GM12878 (cell line): ENCODE measurements around the gene NAA38. TPM values are rescaled to one million over a fixed set of nuclear protein-coding genes. Genes with fewer than 3 reads are reported as not detected.
A peak's percentile ranks its signal among the peaks of the same experiment; 100 is the strongest.
"Not testable (repeated sequence)": the region's sequence is repeated elsewhere in the genome, so short reads cannot be mapped to it uniquely, and the experiment has no call there.

Experiments
- ATAC-seq: fragments of 200-7000 bp; cut with Tn5 transposase; 3 replicates; pipeline ENCODE4 v1.9.1; 2020; ENCODE audit warnings: mild to moderate bottlenecking, moderate library complexity
- BruUV-seq: library from RNA; stranded (reverse); fragments of 400-500 nt; replicated peaks from 2 replicates; lab custom pipeline; 2021; lab: Mats Ljungman, UMichigan
- CTCF ChIA-PET: fragments of 300-600 bp; sonication (Branson Sonifier 250); formaldehyde crosslinking; extraction: SDS; loops from one replicate; lab custom pipeline; 2021; ENCODE audit warnings: inconsistent platforms; lab: Yijun Ruan, JAX
- POLR2A ChIA-PET: fragments of 350-600 bp; formaldehyde crosslinking; extraction: SDS; loops from one replicate; lab custom pipeline; 2021; ENCODE audit warnings: inconsistent platforms; lab: Charles Lee
- RAD21 ChIA-PET: fragments of 300-600 bp; sonication (Branson Sonifier 250); formaldehyde crosslinking; loops from one replicate; lab custom pipeline; 2023; ENCODE audit warnings: antibody characterized with exemption; ENCODE audit not compliant: unreplicated experiment; lab: Charles Lee
- SMC1A ChIA-PET: fragments of 300-600 bp; sonication (Branson Sonifier 250); formaldehyde crosslinking; loops from one replicate; lab custom pipeline; 2023; ENCODE audit not compliant: unreplicated experiment, uncharacterized antibody; lab: Charles Lee
- DNase-seq: peaks from one replicate; pipeline ENCODE4 v3.0.0-alpha.2; 2011; ENCODE audit warnings: low read depth, low spot score
- FAIRE-seq: peaks from 3 replicates; lab custom pipeline; 2011; peaks lifted over from hg19 to GRCh38; lab: Jason Lieb, UNC
- H2AFZ ChIP-seq: 2 replicates; pipeline ENCODE4 v1.6.0; 2011; ENCODE audit warnings: low read depth, low read length, control low read depth; ENCODE audit not compliant: control insufficient read depth
- H3K27ac ChIP-seq: 2 replicates; pipeline ENCODE4 v1.5.1; 2011; ENCODE audit warnings: control low read depth; ENCODE audit not compliant: control insufficient read depth, insufficient read depth
- H3K27me3 ChIP-seq, 2 experiments: replicated peaks in 1 of 2; 2 replicates each; pipeline versions ENCODE4 v1.6.0 to v1.6.1; 2011; ENCODE audit warnings: low read length in 1 of 2; ENCODE audit not compliant: control insufficient read depth in 2 of 2, insufficient read depth in 2 of 2
- H3K36me3 ChIP-seq, 2 experiments: 2 replicates each; pipeline ENCODE4 v1.5.1; 2011; ENCODE audit warnings: low read length in 1 of 2; ENCODE audit not compliant: control insufficient read depth in 2 of 2, insufficient read depth in 2 of 2
- H3K4me1 ChIP-seq: 2 replicates; pipeline ENCODE4 v1.6.1; 2011; ENCODE audit warnings: mild to moderate bottlenecking, low read length, moderate library complexity, mixed read lengths; ENCODE audit not compliant: control insufficient read depth, insufficient read depth
- H3K4me2 ChIP-seq: 2 replicates; pipeline ENCODE4 v1.6.0; 2011; ENCODE audit warnings: control low read depth; ENCODE audit not compliant: control insufficient read depth, insufficient read depth
- H3K4me3 ChIP-seq: fragments of 200-600 bp; sonication (generic); 2 replicates; pipeline ENCODE4 v1.5.1; 2016
- H3K79me2 ChIP-seq: 2 replicates; pipeline ENCODE4 v1.6.0; 2011; ENCODE audit warnings: low read length; ENCODE audit not compliant: control insufficient read depth, insufficient read depth
- H3K9ac ChIP-seq: 2 replicates; pipeline ENCODE4 v1.8.0; 2011; ENCODE audit warnings: low read length, control low read depth, mixed read lengths; ENCODE audit not compliant: control insufficient read depth, insufficient read depth
- H3K9me3 ChIP-seq: replicated peaks from 3 replicates; pipeline ENCODE4 v1.5.1; 2011; ENCODE audit warnings: mild to moderate bottlenecking, low read length; ENCODE audit not compliant: control insufficient read depth, insufficient read depth
- H4K20me1 ChIP-seq: 2 replicates; pipeline ENCODE4 v1.6.0; 2011; ENCODE audit not compliant: control insufficient read depth, insufficient read depth
- CTCF ChIP-seq, 3 experiments: IDR thresholded peaks in 2 of 3; conservative IDR thresholded peaks in 1 of 3; 2 replicates each; pipeline ENCODE4 v1.5.1; 2011; ENCODE audit warnings: low read depth in 3 of 3, low read length in 3 of 3, mild to moderate bottlenecking in 3 of 3, control low read depth in 2 of 3, moderate library complexity in 2 of 3, inconsistent platforms in 1 of 3, mixed read lengths in 1 of 3; ENCODE audit not compliant: control insufficient read depth in 2 of 3, insufficient read depth in 1 of 3; ENCODE audit errors: extremely low read depth in 1 of 3
- FOXM1 ChIP-seq: IDR thresholded peaks from 2 replicates; pipeline ENCODE4 v1.6.1; 2012; ENCODE audit warnings: low read depth, mild to moderate bottlenecking, inconsistent platforms, low read length, moderate library complexity
- HDGF ChIP-seq: fragments of 450-650 bp; IDR thresholded peaks from 2 replicates; pipeline ENCODE4 v1.6.1; 2016; ENCODE audit warnings: antibody characterized with exemption
- JUND ChIP-seq: IDR thresholded peaks from 2 replicates; pipeline ENCODE4 v1.6.1; 2012; ENCODE audit warnings: low read depth, mild to moderate bottlenecking, low read length, improper control_type of control experiment, moderate library complexity
- MEF2A ChIP-seq: IDR thresholded peaks from 2 replicates; pipeline ENCODE4 v1.6.1; 2011; ENCODE audit warnings: low read depth, mild to moderate bottlenecking, low read length, moderate library complexity; ENCODE audit not compliant: insufficient read depth
- NBN ChIP-seq: fragments of 450-650 bp; IDR thresholded peaks from 2 replicates; pipeline ENCODE4 v1.6.1; 2016
- RAD21 ChIP-seq: IDR thresholded peaks from 2 replicates; pipeline ENCODE4 v1.6.1; 2011; ENCODE audit warnings: mild to moderate bottlenecking, low read depth, low read length, moderate library complexity; ENCODE audit not compliant: insufficient read depth
- SMAD5 ChIP-seq: IDR thresholded peaks from 2 replicates; pipeline ENCODE4 v1.6.1; 2016; ENCODE audit warnings: antibody characterized with exemption, low read depth
- SMC3 ChIP-seq: IDR thresholded peaks from 2 replicates; pipeline ENCODE4 v1.6.1; 2011; ENCODE audit warnings: low read length, improper control_type of control experiment, borderline replicate concordance
- SPI1 ChIP-seq: IDR thresholded peaks from 2 replicates; pipeline ENCODE4 v1.6.1; 2011; ENCODE audit warnings: low read depth, mild to moderate bottlenecking, low read length, moderate library complexity, borderline replicate concordance; ENCODE audit not compliant: insufficient read depth
- YY1 ChIP-seq: IDR thresholded peaks from 2 replicates; pipeline ENCODE4 v1.6.1; 2011; ENCODE audit warnings: low read depth, mild to moderate bottlenecking, low read length
- ZNF384 ChIP-seq: IDR thresholded peaks from 2 replicates; pipeline ENCODE4 v1.6.1; 2012; ENCODE audit warnings: low read depth, mild to moderate bottlenecking, low read length, improper control_type of control experiment, borderline replicate concordance
- WGBS: methylation state at CpG from one replicate; pipeline ENCODE4 v1.1.6; 2016; ENCODE audit warnings: low lambda C conversion rate; ENCODE audit not compliant: insufficient replicate concordance, insufficient coverage; ENCODE audit errors: missing lambda C conversion rate; 5-methylcytosine and 5-hydroxymethylcytosine counted together
- in situ Hi-C: fragments of 300-500 bp; cut with MboI; formaldehyde crosslinking; loops from 9 replicates; pipeline ENCODE4 v1.14.3; 2018; ENCODE audit warnings: mixed read lengths
- intact Hi-C: fragments of 100-400 bp; cut with micrococcal nuclease; formaldehyde crosslinking; loops from one replicate; pipeline ENCODE4 v1.14.2; 2022; ENCODE audit not compliant: unreplicated experiment
- polyA plus RNA-seq, 11 experiments: library from polyadenylated mRNA; depleted of rRNA in 4 of 11; unstranded in 6 of 11; stranded (reverse) in 5 of 11; fragments of >200 nt; fragmentation: Nextera tagmentation in 4 of 11; fragmentation: Illumina TruSeq in 1 of 11; extraction: Ambion mirVana in 4 of 11; extraction: Trizol in 1 of 11; gene quantifications; 1 replicate in 1 of 11; 2 replicates in 10 of 11; pipeline versions ENCODE4 v1.2.1 to v1.2.3, GENCODE V29; 2011 to 2016; ENCODE audit warnings: inconsistent platforms in 2 of 11, missing spikeins in 2 of 11, low read depth in 1 of 11
- total RNA-seq, 4 experiments: library from RNA; depleted of rRNA in 3 of 4; stranded (reverse); fragments of >200 nt in 3 of 4; fragmentation: Illumina TruSeq in 1 of 4; extraction: Trizol in 1 of 4; gene quantifications; 2 replicates each; pipeline versions ENCODE4 v1.2.1 to v1.2.3, GENCODE V29; 2013 to 2021

The NAA38 gene
- total and polyA plus RNA-seq, 10 of the 15 experiments (the other 5 are each of a cell fraction or from before 2014, with no cell fraction given): 31.5 to 337 (median 215) TPM

DNA sequence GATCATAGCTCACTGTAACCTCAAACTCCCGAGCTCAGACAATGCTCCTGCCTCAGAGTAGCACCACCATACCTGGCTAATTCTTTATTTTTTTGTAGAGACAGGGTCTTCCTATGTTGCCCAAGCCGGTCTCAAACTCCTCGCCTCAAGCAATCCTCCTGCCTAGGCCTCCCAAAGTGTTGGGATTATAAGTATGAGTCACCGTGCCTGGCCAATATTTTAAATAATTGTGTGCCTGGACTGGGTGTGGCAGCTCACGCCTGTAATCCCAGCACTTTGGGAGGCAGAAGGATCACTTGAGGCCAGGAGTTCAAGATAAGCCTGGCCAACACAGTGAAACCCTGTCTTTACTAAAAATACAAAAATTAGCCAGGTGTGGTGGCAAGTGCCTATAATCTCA is 7.0 kb upstream of the NAA38 start:
- not testable (repeated sequence) for H3K79me2 ChIP-seq, BruUV-seq, H3K4me1 ChIP-seq, H3K4me2 ChIP-seq, H3K4me3 ChIP-seq, ATAC-seq, H3K36me3 ChIP-seq, H3K27me3 ChIP-seq, H3K9ac ChIP-seq, H4K20me1 ChIP-seq, DNase-seq, H3K27ac ChIP-seq, H2AFZ ChIP-seq, FAIRE-seq, H3K9me3 ChIP-seq
- ChIA-PET POLR2A (interaction anchor here (0.7 kb wide), 1 partner anchor 26 kb away, joined by 3 read pairs; no protein-coding TSS in a partner anchor), RAD21 (interaction anchor here (0.9 to 7.4 kb wide), 9 partner anchors 20 to 193 kb away, joined by 3 to 65 read pairs (median 4); no protein-coding TSS in a partner anchor), CTCF (interaction anchor here (1.0 to 15.5 kb wide), 16 partner anchors 13 to 196 kb away, joined by 3 to 308 read pairs (median 6); partner anchors contain the start of genes CNTROB and TRAPPC1), SMC1A (interaction anchor here (0.7 to 3.6 kb wide), 13 partner anchors 12 to 193 kb away, joined by 3 to 41 read pairs (median 6); partner anchors contain the start of genes CNTROB, RNF227 and TRAPPC1)
- WGBS: 93% methylated on average over 5 of the region's 5 CpGs
- intact Hi-C loops: loop anchor here (5.0 kb wide), 2 partner anchors 33 to 178 kb away; no protein-coding TSS in a partner anchor
- in situ Hi-C loops: loop anchor here (5.0 kb wide), 1 partner anchor 123 kb away; no protein-coding TSS in a partner anchor

DNA sequence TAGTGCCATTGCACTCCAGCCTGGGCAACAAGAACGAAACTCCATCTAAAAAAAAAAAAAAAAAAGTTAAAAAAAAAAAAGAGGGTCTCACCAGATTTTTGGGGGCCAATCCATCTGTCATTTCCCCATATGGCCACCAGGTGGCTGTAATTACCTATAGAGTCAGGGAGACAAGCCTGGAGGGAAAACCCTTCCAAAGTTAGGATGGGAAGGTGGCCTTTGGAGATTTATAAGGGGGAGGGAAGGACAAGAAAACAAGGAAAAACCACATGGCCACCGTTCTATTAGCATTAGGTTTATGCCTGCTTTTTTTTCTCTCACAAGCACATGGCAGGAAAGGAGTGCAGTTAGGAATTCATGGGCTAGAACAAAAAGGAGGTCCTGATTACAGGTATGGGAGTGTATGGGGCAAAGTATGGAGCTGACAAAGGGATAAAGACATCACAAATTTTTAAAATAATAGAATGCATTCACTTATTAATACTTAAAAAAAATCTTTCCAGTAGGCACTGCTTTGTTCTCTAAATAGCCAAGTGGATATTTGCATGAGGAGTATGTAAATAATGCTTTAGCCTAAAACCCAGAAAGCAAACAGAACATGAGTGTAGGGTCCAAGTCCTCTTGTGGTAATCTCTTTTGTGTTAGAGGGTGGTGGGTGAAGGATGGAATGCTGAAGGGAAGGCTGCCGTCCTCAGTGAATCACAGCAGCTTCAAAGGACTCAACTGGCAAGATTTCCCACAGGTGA is 5.5 kb upstream of the NAA38 start:
- POLR2A ChIA-PET: interaction anchor here (0.7 to 1.9 kb wide), 3 partner anchors 28 to 1203 kb away, joined by 3 to 5 read pairs (median 3); no protein-coding TSS in a partner anchor
- no peak overlapping the region for H3K4me3 ChIP-seq
- H2AFZ ChIP-seq: no peak overlapping the region
- H3K79me2 ChIP-seq: peaks cover 8% of the 10 kb centered on the region; the same call in 1 of the 2 replicates
- CTCF ChIA-PET: interaction anchor here (0.6 to 15.5 kb wide), 29 partner anchors 8 to 217 kb away, joined by 3 to 308 read pairs (median 4); partner anchors contain the start of genes CHD3, CNTROB, KDM6B and RNF227
- no peak overlapping the region for H3K4me2 ChIP-seq
- H3K9me3 ChIP-seq: no peaks in the 10 kb centered on the region
- H3K36me3 ChIP-seq: peaks cover 0 to 4% of the 10 kb centered on the region in 2 experiments; a peak in 2 of 4 replicates
- intact Hi-C loops: loop anchor here (1.0 to 5.0 kb wide), 3 partner anchors 34 to 179 kb away; no protein-coding TSS in a partner anchor
- SMC1A ChIA-PET: interaction anchor here (0.6 to 3.6 kb wide), 20 partner anchors 9 to 197 kb away, joined by 3 to 41 read pairs (median 6); partner anchors contain the start of genes CNTROB, RNF227 and TRAPPC1
- H3K27me3 ChIP-seq: no peaks in the 10 kb centered on the region
- ATAC-seq: no peak
- in situ Hi-C loops: loop anchor here (5.0 kb wide), 1 partner anchor 124 kb away; no protein-coding TSS in a partner anchor
- 50% methylated on average over 2 of the region's 3 CpGs for WGBS
- H3K4me1 ChIP-seq: peaks cover 4% of the 10 kb centered on the region
- FAIRE-seq: no peak
- no peak overlapping the region for H3K27ac ChIP-seq
- BruUV-seq: no TSS peak
- H4K20me1 ChIP-seq: no peaks in the 10 kb centered on the region
- no peak for DNase-seq
- RAD21 ChIA-PET: interaction anchor here (0.6 to 7.4 kb wide), 10 partner anchors 15 to 195 kb away, joined by 3 to 65 read pairs (median 5); no protein-coding TSS in a partner anchor
- no peak overlapping the region for H3K9ac ChIP-seq
- TF ChIP-seq CTCF (IDR thresholded peaks at IDR 0.05 in 2 of 3, conservative IDR thresholded peaks at IDR 0.05 in 1 of 3; ENCODE audit: control insufficient read depth in 2 of 3, extremely low read depth in 1 of 3, insufficient read depth in 1 of 3, low read depth in 3 of 3, low read length in 3 of 3) (peak; percentile 64 to 73 (median 67)), RAD21 (peak; percentile 93), MEF2A (no peak), SPI1 (no peak), JUND (no peak), SMAD5 (no peak), YY1 (0 out of 2 replicates have a peak, but pooled peaks have one; percentile 32), ZNF384 (peak; percentile 68), SMC3 (peak; percentile 75; the same call in 1 of the 2 replicates), FOXM1 (0 out of 2 replicates have a peak, but pooled peaks have one; percentile 21), HDGF (0 out of 2 replicates have a peak, but pooled peaks have one; percentile 4), NBN (peak; percentile 78)
